ENCODE measurements around the gene CIDEB. TPM values are rescaled to one million over a fixed set of nuclear protein-coding genes. Genes with fewer than 3 reads are reported as not detected.

The CIDEB gene
- total RNA-seq, 4 donors from 2014 or later: 9.4 to 34.5 (median 14.2) TPM

GRCh38 chr14:24296341-24297157 is 11.2 kb downstream of the CIDEB start:
- 63 to 67% methylated on average over 12 of the region's 12 CpGs for WGBS, 2 donors
- H3K36me3 ChIP-seq: peaks cover 0 to 47% (median 6%) of the 10 kb centered on the region in 3 donors
- peak in 1 of 2 donors; percentile 67 for DNase-seq (ENCODE audit: low spot score in 2 of 2)
- H3K27ac ChIP-seq: peak overlapping the region in 1 of 4 donors; percentile 31
- no peak overlapping the region for H3K4me3 ChIP-seq
- H3K4me1 ChIP-seq: peaks cover 0 to 47% (median 13%) of the 10 kb centered on the region in 4 donors
- no peaks in the 10 kb centered on the region for H3K9me3 ChIP-seq
- no peaks in the 10 kb centered on the region for H3K27me3 ChIP-seq
- peak; percentile 45 to 76 (median 58) for TF ChIP-seq CTCF (IDR thresholded peaks at IDR 0.05)
- no peak for TF ChIP-seq POLR2A (IDR thresholded peaks at IDR 0.05)
- peak in 1 of 2 donors; percentile 18 for TF ChIP-seq EP300 (IDR thresholded peaks at IDR 0.05)

GRCh38 chr14:24293525-24293924 is 14.3 kb downstream of the CIDEB start:
- no peak for DNase-seq (ENCODE audit: low spot score in 2 of 2)
- peaks cover 0 to 22% (median 2%) of the 10 kb centered on the region in 4 donors for H3K4me1 ChIP-seq
- H3K36me3 ChIP-seq: peaks cover 0 to 71% (median 17%) of the 10 kb centered on the region in 3 donors
- 88 to 91% methylated on average over 2 of the region's 2 CpGs for WGBS, 2 donors
- H3K9me3 ChIP-seq: no peaks in the 10 kb centered on the region
- H3K4me3 ChIP-seq: no peak overlapping the region
- no peaks in the 10 kb centered on the region for H3K27me3 ChIP-seq
- no peak for TF ChIP-seq POLR2A (IDR thresholded peaks at IDR 0.05)
- no peak for TF ChIP-seq EP300 (IDR thresholded peaks at IDR 0.05)
- H3K27ac ChIP-seq: no peak overlapping the region

GRCh38 chr14:24292118-24292807 is 15.5 kb downstream of the CIDEB start:
- Histone ChIP-seq H3K27ac (no peak overlapping the region), H3K36me3 (peaks cover 0 to 71% (median 17%) of the 10 kb centered on the region in 3 donors)

GRCh38 chr14:24291446-24292117 is 16.2 kb downstream of the CIDEB start:
- Histone ChIP-seq H3K4me1 (peaks cover 0 to 3% (median 0%) of the 10 kb centered on the region in 4 donors), H3K27me3 (no peaks in the 10 kb centered on the region), H3K9me3 (no peaks in the 10 kb centered on the region), H3K4me3 (no peak overlapping the region), H3K27ac (no peak overlapping the region), H3K36me3 (peaks cover 0 to 71% (median 17%) of the 10 kb centered on the region in 3 donors)
- TF ChIP-seq CTCF (IDR thresholded peaks at IDR 0.05) (no peak), POLR2A (IDR thresholded peaks at IDR 0.05) (no peak), EP300 (IDR thresholded peaks at IDR 0.05) (no peak)
- 85 to 92% methylated on average over 3 of the region's 3 CpGs for WGBS, 2 donors
- DNase-seq (ENCODE audit: low spot score in 2 of 2): no peak

More at GRCh38 chr14:24292118-24292807, 15.5 kb downstream of the CIDEB start:
- Histone ChIP-seq H3K9me3 (no peaks in the 10 kb centered on the region), H3K4me1 (peaks cover 0 to 10% (median 0%) of the 10 kb centered on the region in 4 donors), H3K27me3 (no peaks in the 10 kb centered on the region), H3K4me3 (no peak overlapping the region)
- TF ChIP-seq POLR2A (IDR thresholded peaks at IDR 0.05) (no peak), EP300 (IDR thresholded peaks at IDR 0.05) (no peak), CTCF (IDR thresholded peaks at IDR 0.05) (no peak)
- no peak for DNase-seq (ENCODE audit: low spot score in 2 of 2)
- WGBS, 2 donors: 84 to 88% methylated on average over 9 to 11 of the region's 11 CpGs

GRCh38 chr14:24290746-24291145 is 17.0 kb downstream of the CIDEB start:
- WGBS, 2 donors: 72 to 87% methylated on average over 9 of the region's 9 CpGs
- Histone ChIP-seq H3K36me3 (peaks cover 0 to 63% (median 13%) of the 10 kb centered on the region in 3 donors), H3K27me3 (no peaks in the 10 kb centered on the region), H3K4me1 (no peaks in the 10 kb centered on the region), H3K27ac (no peak overlapping the region), H3K4me3 (no peak overlapping the region), H3K9me3 (no peaks in the 10 kb centered on the region)
- no peak for TF ChIP-seq POLR2A (IDR thresholded peaks at IDR 0.05)
- no peak for DNase-seq (ENCODE audit: low spot score in 2 of 2)

Data from tibial nerve (tissue), 4 donors.